ENCODE results near the gene C1QTNF1. TPM values are rescaled to one million over a fixed set of nuclear protein-coding genes. Genes with fewer than 3 reads are reported as not detected.
A peak's percentile ranks its signal among the peaks of the same experiment; 100 is the strongest.

Gene C1QTNF1
- total and polyA plus RNA-seq, 4 experiments from 2014 or later: not detected

DNA sequence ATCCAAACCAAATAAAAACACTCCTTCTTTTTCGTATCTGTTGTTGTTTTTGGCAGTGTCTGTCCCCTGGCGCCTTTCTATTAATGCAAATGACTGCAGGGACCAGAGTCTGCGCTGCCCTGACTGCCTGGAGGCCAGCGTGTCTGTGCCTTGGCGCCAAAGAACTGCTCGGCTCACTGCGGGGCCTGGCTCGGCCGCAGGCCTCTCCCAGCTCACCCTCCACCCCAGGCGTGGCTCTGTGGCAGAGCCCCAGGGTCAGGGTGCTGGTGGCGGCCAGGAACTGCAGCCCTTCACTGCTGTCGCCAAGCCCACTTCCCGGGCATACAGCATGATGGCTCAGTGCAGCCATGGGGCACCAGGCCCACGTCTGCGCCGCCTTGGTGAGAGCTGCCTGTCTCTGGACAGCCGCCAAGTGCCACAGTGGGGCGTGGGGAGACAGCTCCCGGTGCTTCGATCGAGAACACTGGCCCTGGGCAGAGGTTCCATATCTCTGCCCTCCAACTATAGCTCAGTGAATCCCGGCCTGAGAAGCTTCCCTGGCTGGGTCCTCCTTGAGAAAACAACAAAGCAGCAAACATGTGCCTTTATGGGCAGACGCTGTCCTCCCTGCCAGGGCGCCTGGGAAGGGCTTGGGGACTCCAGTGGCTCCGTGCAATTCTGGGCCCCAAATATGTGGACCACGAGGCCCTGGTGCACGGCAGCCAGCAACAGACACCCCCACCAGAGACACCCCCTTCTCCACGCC, 25.5 kb upstream of the C1QTNF1 start:
- no peaks in the 10 kb centered on the region for H3K27me3 Mint-ChIP-seq
- Histone ChIP-seq H3K27ac (ENCODE audit: low read depth, low read length) (no peak overlapping the region), H3K4me1 (ENCODE audit: insufficient read depth, low read length) (no peaks in the 10 kb centered on the region), H3K9me3 (ENCODE audit: control insufficient read depth in 1 of 2, low read length in 2 of 2) (no peaks in the 10 kb centered on the region), H3K27me3 (ENCODE audit: insufficient read depth, low read length) (no peaks in the 10 kb centered on the region), H3K36me3 (ENCODE audit: insufficient read depth, low read length) (peaks cover 50% of the 10 kb centered on the region), H3K4me3 (ENCODE audit: low read length in 2 of 2) (no peak overlapping the region)
- intact Hi-C loops (cut with micrococcal nuclease): no loop called here
- H3K4me3 Mint-ChIP-seq: no peak overlapping the region
- ChIA-PET POLR2A (ENCODE audit: partially characterized antibody) (no interaction called here), CTCF (ENCODE audit: partially characterized antibody) (no interaction called here)
- H3K27ac Mint-ChIP-seq: no peak overlapping the region
- H3K36me3 Mint-ChIP-seq: peaks cover 19 to 65% of the 10 kb centered on the region in 2 donors
- H3K4me1 Mint-ChIP-seq: peaks cover 8 to 12% (median 11%) of the 10 kb centered on the region in 4 donors
- peaks cover 0 to 2% (median 0%) of the 10 kb centered on the region in 8 donors for H3K9me3 Mint-ChIP-seq
- DNase-seq: no peak

DNA sequence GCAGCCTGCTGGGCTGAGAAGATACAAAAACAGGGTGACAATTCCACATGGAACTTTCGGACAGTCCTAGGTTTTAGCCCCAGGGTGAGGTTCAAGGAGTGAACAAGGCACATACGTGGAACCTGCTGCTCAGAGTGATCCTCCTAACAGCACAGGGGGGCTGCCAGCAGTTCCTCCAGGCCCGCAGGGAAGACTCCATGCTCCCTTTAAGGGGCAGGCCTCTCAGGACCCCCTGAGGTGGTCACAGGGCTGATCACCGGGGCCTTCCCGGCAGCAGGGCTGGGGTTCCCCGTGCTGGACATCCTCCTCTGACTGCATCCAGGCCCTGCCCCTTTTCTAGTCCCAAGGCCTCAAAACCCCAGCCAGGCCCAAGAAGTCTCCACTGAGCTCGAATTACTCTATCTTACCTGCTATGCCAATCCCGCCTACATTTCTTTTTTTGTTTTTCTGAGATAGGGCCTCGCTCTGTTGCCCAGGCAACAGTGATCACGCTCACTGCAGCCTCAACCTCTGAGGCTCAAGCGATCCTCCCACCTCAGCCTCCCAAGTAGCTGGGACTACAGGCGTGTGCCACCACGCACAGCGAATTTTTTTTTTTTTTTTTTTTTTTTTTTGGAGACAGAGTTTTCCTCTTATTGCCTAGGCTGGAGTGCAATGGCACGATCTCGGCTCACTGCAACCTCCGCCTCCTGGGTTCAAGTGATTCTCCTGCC, 24.8 kb upstream of the C1QTNF1 start:
- ChIA-PET CTCF (ENCODE audit: partially characterized antibody) (no interaction called here), POLR2A (ENCODE audit: partially characterized antibody) (no interaction called here)
- Mint-ChIP-seq H3K9me3 (peaks cover 0 to 2% (median 0%) of the 10 kb centered on the region in 8 donors), H3K4me3 (no peak overlapping the region), H3K27ac (peak overlapping the region in 1 of 7 donors; percentile 60), H3K36me3 (peaks cover 19 to 58% of the 10 kb centered on the region in 2 donors), H3K27me3 (no peaks in the 10 kb centered on the region), H3K4me1 (peaks cover 6 to 10% (median 9%) of the 10 kb centered on the region in 4 donors)
- Histone ChIP-seq H3K27ac (ENCODE audit: low read depth, low read length) (no peak overlapping the region), H3K9me3 (ENCODE audit: control insufficient read depth in 1 of 2, low read length in 2 of 2) (no peaks in the 10 kb centered on the region), H3K4me1 (ENCODE audit: insufficient read depth, low read length) (no peaks in the 10 kb centered on the region), H3K4me3 (ENCODE audit: low read length in 2 of 2) (no peak overlapping the region), H3K36me3 (ENCODE audit: insufficient read depth, low read length) (peaks cover 50% of the 10 kb centered on the region), H3K27me3 (ENCODE audit: insufficient read depth, low read length) (no peaks in the 10 kb centered on the region)
- intact Hi-C loops (cut with micrococcal nuclease): no loop called here
- DNase-seq: no peak

DNA sequence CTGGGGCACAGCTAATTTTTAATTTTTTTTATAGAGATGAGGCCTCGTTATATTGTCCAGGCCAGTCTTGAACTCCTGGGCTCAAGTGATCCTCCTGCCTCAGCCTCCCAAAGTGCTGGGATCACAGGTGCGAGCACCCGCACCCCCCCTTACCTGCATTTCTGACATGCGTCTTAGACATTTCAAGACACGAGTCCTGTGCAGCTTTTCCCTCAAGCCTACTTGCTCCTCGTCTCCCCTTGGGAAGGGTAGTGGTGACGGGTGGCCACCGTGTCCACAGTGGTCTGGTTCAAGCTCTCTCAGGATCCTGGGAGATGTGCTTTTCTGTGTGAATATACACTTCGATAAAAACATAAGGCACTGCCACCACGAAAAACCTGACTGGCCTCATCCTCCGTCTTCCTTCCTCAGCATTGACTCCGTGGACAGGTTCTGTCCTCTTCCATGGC, 24.0 kb upstream of the C1QTNF1 start:
- intact Hi-C loops (cut with micrococcal nuclease): no loop called here
- no peak overlapping the region for H3K4me3 ChIP-seq (ENCODE audit: low read length in 2 of 2)
- H3K9me3 ChIP-seq (ENCODE audit: control insufficient read depth in 1 of 2, low read length in 2 of 2): no peaks in the 10 kb centered on the region
- peaks cover 6 to 10% (median 9%) of the 10 kb centered on the region in 4 donors for H3K4me1 Mint-ChIP-seq
- H3K36me3 Mint-ChIP-seq: peaks cover 19 to 56% of the 10 kb centered on the region in 2 donors
- H3K4me1 ChIP-seq (ENCODE audit: insufficient read depth, low read length): peaks cover 1% of the 10 kb centered on the region
- no peak overlapping the region for H3K4me3 Mint-ChIP-seq
- peaks cover 49% of the 10 kb centered on the region for H3K36me3 ChIP-seq (ENCODE audit: insufficient read depth, low read length)
- CTCF ChIA-PET (ENCODE audit: partially characterized antibody): no interaction called here
- POLR2A ChIA-PET (ENCODE audit: partially characterized antibody): no interaction called here
- no peak for DNase-seq
- no peaks in the 10 kb centered on the region for H3K27me3 ChIP-seq (ENCODE audit: insufficient read depth, low read length)
- peak overlapping the region in 1 of 7 donors; percentile 53 for H3K27ac Mint-ChIP-seq
- H3K27ac ChIP-seq (ENCODE audit: low read depth, low read length): no peak overlapping the region
- H3K9me3 Mint-ChIP-seq: peaks cover 0 to 2% (median 0%) of the 10 kb centered on the region in 8 donors
- H3K27me3 Mint-ChIP-seq: no peaks in the 10 kb centered on the region

DNA sequence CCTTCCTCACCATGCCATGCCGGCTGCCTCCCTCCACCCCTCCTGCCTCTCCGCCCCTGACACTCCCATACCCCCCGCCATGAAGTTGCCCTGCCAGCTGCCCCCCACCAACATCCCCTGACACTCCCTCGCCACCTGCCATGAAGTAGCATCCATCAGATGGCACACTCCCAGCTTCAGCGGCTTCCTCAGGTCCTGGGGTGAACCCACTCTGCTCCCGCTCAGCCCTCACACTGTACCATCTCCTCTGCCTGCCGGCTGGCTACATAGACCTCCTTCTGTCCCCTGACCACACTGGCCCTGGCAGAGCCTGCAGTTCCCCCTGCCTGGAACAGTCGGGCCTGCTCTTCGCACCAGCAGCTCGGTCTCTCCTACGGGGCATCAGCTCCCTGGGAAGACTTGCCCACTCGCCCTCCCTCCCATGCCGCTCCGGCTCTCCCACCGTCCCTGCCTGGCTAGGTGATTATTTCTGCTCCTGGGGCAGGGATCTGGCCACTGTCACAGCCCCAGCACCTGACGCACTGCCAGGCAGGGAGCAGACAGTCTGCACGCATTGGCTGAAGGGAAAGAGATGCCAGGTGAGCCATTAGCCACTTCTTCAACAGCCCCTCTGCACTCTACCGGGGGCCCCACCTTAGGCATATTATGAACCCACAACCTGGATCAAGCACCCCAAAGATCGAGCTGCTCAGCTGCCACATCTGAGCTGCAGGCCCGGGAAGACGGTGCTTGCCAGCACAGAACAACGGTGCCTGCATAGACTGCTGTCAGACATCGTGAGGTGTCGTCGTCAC, 23.4 kb upstream of the C1QTNF1 start:
- H3K36me3 Mint-ChIP-seq: peaks cover 15 to 52% of the 10 kb centered on the region in 2 donors
- no peak overlapping the region for H3K4me3 ChIP-seq (ENCODE audit: low read length in 2 of 2)
- H3K4me3 Mint-ChIP-seq: no peak overlapping the region
- intact Hi-C loops (cut with micrococcal nuclease): no loop called here
- H3K9me3 Mint-ChIP-seq: peaks cover 0 to 2% (median 0%) of the 10 kb centered on the region in 8 donors
- no peak overlapping the region for H3K27ac ChIP-seq (ENCODE audit: low read depth, low read length)
- no peak for DNase-seq
- ChIA-PET POLR2A (ENCODE audit: partially characterized antibody) (no interaction called here), CTCF (ENCODE audit: partially characterized antibody) (no interaction called here)
- peaks cover 10 to 16% (median 13%) of the 10 kb centered on the region in 4 donors for H3K4me1 Mint-ChIP-seq
- H3K4me1 ChIP-seq (ENCODE audit: insufficient read depth, low read length): peaks cover 8% of the 10 kb centered on the region
- H3K27me3 ChIP-seq (ENCODE audit: insufficient read depth, low read length): no peaks in the 10 kb centered on the region
- peaks cover 44% of the 10 kb centered on the region for H3K36me3 ChIP-seq (ENCODE audit: insufficient read depth, low read length)
- no peaks in the 10 kb centered on the region for H3K27me3 Mint-ChIP-seq
- no peaks in the 10 kb centered on the region for H3K9me3 ChIP-seq (ENCODE audit: control insufficient read depth in 1 of 2, low read length in 2 of 2)
- H3K27ac Mint-ChIP-seq: peak overlapping the region in 5 of 7 donors; percentile 12 to 79 (median 42)

DNA sequence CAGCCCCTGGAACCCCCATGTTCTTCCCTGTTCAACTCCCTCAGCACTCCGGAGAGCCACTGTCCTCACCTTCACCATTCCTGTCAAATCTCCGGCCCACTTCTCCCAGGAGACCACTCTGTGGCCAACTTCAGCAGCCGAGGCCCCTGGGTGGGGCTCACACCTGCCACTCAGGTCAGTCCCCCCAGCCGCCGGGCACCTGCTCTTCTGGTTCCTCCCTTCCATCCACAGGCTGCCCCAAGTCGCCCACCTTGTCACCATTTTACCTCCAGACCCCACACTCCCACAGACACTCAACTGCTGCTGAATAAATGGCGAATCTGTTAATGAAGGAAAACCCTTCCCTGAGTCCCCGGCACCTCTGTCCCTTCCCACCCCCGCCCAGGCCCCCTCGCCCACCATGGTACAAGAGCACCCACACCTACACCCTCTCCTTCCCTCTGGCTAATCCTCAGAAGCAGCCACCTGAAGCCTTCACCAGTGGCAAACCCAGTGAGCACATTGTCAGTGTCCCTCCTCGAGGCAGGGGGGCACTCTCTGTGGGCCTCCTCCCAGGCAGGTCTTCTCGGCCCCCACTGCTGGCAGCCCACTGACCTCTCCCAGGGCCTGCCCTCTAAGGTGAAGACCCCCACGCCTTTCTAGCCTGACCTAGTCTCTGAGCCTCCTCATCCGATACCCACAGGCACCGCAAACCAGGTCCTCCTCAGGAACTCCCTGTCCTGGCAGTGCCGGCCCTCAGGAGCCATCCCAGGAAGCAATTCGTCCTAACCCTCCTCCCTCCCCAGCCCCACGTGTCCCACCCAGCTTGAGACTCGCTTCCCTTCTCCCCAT, 22.6 kb upstream of the C1QTNF1 start:
- H3K36me3 Mint-ChIP-seq: peaks cover 12 to 48% of the 10 kb centered on the region in 2 donors
- H3K36me3 ChIP-seq (ENCODE audit: insufficient read depth, low read length): peaks cover 37% of the 10 kb centered on the region

DNA sequence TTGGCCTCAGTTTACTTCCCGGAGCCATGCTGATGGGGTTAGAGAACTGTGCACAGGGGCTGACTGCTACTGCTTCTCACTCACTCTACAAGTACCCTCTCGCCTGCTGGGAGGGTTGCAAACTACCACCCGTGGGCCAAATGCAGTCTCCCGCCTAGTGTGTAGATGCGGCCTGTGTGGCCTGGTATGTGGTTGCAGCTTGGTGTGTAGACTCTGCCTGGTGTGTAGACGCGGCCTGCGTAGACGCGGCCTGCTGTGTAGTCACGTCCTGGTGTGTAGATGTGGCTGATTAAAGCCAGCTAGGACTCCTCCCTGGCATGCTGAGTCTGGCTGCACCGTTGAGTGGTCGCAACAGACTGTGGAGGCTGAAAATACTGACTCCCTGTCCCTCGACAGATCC, 21.7 kb upstream of the C1QTNF1 start:
- no peak for DNase-seq
- H3K4me3 Mint-ChIP-seq: no peak overlapping the region
- H3K27ac Mint-ChIP-seq: peak overlapping the region in 5 of 7 donors; percentile 4 to 64 (median 19)

More for the DNA sequence above, 22.6 kb upstream of the C1QTNF1 start:
- peaks cover 16% of the 10 kb centered on the region for H3K4me1 ChIP-seq (ENCODE audit: insufficient read depth, low read length)
- H3K4me1 Mint-ChIP-seq: peaks cover 18 to 24% (median 21%) of the 10 kb centered on the region in 4 donors
- H3K4me3 ChIP-seq (ENCODE audit: low read length in 2 of 2): no peak overlapping the region
- ChIA-PET CTCF (ENCODE audit: partially characterized antibody) (no interaction called here), POLR2A (ENCODE audit: partially characterized antibody) (no interaction called here)
- H3K4me3 Mint-ChIP-seq: no peak overlapping the region
- no peaks in the 10 kb centered on the region for H3K27me3 Mint-ChIP-seq
- DNase-seq: no peak
- H3K27ac Mint-ChIP-seq: peak overlapping the region in 5 of 7 donors; percentile 12 to 79 (median 62)
- intact Hi-C loops (cut with micrococcal nuclease): no loop called here
- H3K9me3 Mint-ChIP-seq: peaks cover 0 to 2% (median 0%) of the 10 kb centered on the region in 8 donors
- no peak overlapping the region for H3K27ac ChIP-seq (ENCODE audit: low read depth, low read length)
- H3K9me3 ChIP-seq (ENCODE audit: control insufficient read depth in 1 of 2, low read length in 2 of 2): no peaks in the 10 kb centered on the region
- no peaks in the 10 kb centered on the region for H3K27me3 ChIP-seq (ENCODE audit: insufficient read depth, low read length)

More for the DNA sequence above, 21.7 kb upstream of the C1QTNF1 start:
- no peaks in the 10 kb centered on the region for H3K9me3 ChIP-seq (ENCODE audit: control insufficient read depth in 1 of 2, low read length in 2 of 2)
- intact Hi-C loops (cut with micrococcal nuclease): no loop called here
- POLR2A ChIA-PET (ENCODE audit: partially characterized antibody): no interaction called here
- peaks cover 28% of the 10 kb centered on the region for H3K36me3 ChIP-seq (ENCODE audit: insufficient read depth, low read length)
- CTCF ChIA-PET (ENCODE audit: partially characterized antibody): interaction anchor here (1.7 kb wide), 1 partner anchor 8 kb away, joined by 10 read pairs; no protein-coding TSS in a partner anchor
- H3K27me3 ChIP-seq (ENCODE audit: insufficient read depth, low read length): no peaks in the 10 kb centered on the region
- peaks cover 24% of the 10 kb centered on the region for H3K4me1 ChIP-seq (ENCODE audit: insufficient read depth, low read length)
- Mint-ChIP-seq H3K9me3 (peaks cover 0 to 2% (median 0%) of the 10 kb centered on the region in 8 donors), H3K36me3 (peaks cover 12 to 40% of the 10 kb centered on the region in 2 donors), H3K4me1 (peaks cover 26 to 33% (median 30%) of the 10 kb centered on the region in 4 donors), H3K27me3 (no peaks in the 10 kb centered on the region)
- no peak overlapping the region for H3K27ac ChIP-seq (ENCODE audit: low read depth, low read length)
- H3K4me3 ChIP-seq (ENCODE audit: low read length in 2 of 2): no peak overlapping the region
